SH-SY5Y (cell line): ENCODE data around the gene APBA1.

Source experiments
- GATA2 ChIP-seq: IDR thresholded peaks from 2 replicates; pipeline ENCODE4 v1.6.1; 2011; ENCODE audit warnings: mild to moderate bottlenecking, low read depth, low read length
- GATA3 ChIP-seq: IDR thresholded peaks from 2 replicates; pipeline ENCODE4 v1.6.1; 2011; ENCODE audit warnings: low read depth, mild to moderate bottlenecking, low read length, moderate library complexity

DNA sequence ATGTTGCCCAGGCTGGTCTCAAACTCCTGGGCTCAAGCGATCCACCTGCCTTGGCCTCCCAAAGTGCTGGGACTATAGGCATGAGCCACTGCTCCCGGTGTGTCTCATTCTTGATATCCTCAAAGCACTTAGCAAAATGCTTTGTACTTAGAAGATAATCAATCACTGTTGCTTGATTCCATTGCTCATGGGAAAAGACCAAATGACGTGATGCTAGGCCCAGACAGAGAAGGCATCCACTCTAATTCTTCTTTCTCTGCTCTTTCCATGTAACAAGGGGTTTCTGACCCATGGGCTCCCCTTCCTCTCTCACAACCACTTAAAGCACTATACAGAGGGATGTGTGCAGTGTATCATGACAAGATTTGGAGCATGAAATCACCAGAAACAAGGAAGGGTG is 83.0 kb downstream of the APBA1 start:
- TF ChIP-seq GATA3 (no peak), GATA2 (no peak)
